Amniotic epithelial cell (primary cell): ENCODE data around the gene SYNCRIP.
"Not testable (repeated sequence)": the region's sequence is repeated elsewhere in the genome, so short reads cannot be mapped to it uniquely, and the experiment has no call there.

Source experiments
- DNase-seq: peaks from one replicate; pipeline ENCODE4 v3.0.0-alpha.2; 2010; ENCODE audit warnings: low read depth

The SYNCRIP gene

DNA sequence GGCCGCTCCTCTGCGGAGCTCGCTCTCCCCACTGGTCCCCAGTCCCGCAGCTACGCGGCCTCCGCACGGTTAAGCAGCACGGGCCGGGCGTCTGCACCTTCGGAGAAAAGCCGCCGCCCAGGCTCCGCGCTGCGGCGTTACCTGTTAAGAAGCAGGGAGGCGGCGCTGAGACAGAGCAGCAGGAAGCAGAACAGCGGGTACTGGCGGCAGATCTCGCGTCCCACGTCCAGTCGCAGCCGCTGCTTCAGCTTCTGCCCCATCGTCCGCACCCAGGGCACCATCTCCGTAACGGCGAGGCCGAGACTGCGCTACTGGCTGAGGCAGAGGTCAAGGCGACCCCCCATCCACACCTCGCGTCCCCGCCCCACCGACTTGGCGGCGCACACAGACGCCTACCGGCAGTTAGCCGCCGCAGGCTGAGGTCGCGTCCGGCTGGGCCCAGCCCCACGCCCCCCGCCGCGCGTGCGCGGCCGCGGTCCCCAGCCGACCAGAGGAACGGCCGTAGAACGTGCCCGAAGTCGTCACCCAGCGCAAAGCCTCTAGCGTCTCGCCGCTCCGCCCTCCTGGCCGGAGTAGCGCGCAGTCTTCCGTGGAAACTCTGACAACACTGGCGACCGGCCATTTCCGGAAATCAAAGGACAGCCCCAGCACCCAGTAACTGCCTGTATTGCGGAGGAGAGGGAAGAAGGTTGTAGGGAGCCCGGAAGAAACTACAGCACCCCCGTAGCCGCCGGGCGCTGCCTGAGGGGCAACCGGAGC lies 49.1 kb downstream of the SYNCRIP start, which contains the start of gene SNX14:
TSS of gene SNX14 (minus strand) at position 421 of the 759 bp plus-strand sequence. CDS start at position 281, 140 bp downstream.
- DNase-seq: peak; percentile 91

DNA sequence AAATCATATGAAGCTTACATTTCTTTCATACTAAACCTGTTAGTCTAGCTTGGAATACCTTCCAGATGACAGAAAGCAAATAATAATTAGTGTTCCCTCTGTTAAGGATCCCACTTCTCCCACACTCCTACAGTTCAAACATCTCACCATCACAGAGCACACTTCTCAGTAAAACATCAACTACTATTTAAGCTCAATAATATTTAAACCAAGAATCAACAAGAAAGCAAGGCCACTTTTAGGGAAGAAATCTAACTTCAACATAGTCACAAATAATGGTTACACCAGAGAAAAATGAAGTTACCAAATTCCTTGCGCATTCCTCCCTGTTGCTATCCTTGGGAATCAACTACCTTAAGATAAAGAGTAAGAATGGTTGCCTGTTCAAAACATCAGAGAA lies 50.7 kb downstream of the SYNCRIP start:
- no peak for DNase-seq

DNA sequence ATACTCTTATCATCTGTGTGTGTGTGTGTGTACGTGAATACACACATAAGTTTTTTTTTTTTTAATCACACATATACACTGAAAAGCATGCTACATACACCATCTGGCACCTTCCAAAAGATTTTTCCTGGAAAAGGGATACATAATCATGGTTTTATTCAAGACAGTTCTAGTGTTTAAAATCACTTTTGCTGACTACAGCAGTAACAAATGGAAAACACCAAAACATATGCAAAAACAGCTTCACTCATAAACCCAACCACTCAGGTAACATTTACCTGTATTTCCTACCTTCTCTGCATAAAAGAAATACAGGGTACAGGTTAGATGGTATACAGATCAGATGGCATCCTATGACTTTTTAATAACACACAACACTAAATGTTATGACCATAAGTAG lies 51.5 kb downstream of the SYNCRIP start:
- no peak for DNase-seq

DNA sequence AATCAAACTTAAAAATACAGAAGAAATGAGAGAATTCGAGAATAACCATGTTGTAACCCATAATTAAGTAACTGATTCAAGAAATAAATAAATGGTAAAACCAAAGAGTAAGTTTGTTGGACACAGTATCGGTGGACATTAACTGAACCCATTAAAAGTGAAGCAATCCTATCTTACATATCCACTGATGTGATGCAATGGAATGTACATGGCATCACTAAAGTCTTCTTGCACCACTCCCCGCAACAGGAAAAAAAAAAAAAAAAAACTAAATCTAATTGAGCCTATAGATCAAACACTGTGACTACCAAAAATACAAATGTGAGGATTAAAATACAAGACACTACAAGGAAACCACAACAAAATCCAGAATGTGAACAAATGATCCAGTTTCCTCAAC lies 56.9 kb downstream of the SYNCRIP start:
- peak; percentile 70 for DNase-seq

DNA sequence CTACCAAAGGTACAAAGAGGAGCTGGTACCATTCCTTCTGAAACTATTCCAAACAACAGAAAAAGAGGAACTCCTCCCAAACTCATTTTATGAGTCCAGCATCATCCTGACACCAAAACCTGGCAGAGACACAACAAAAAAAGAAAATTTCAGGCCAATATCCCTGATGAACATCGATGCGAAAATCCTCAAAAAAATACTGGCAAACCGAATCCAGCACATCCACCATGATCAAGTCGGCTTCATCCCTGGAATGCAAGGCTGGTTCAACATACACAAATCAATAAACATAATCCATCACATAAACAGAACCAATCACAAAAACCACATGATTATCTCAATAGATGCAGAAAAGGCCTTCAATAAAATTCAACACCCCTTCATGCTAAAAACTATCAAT lies 59.9 kb downstream of the SYNCRIP start:
- not testable (repeated sequence) for DNase-seq

DNA sequence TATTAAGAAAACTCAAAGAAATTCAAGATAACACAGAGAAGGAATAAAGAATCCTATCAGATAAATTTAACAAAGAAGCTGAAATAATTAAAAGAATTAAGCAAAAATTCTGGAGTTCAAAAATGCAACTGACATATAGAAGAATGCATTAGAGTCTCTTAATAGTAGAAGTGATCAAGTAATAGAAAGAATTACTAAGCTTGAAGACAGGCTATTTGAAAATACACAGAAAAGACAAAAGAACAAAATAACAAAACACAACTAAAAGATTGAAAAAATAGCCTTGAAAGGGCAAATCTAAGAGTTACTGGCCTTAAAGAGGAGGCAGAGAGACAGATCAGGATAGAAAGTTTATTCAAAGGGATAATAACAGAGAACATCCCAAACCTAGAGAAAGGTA lies 61.1 kb downstream of the SYNCRIP start:
- no peak for DNase-seq

DNA sequence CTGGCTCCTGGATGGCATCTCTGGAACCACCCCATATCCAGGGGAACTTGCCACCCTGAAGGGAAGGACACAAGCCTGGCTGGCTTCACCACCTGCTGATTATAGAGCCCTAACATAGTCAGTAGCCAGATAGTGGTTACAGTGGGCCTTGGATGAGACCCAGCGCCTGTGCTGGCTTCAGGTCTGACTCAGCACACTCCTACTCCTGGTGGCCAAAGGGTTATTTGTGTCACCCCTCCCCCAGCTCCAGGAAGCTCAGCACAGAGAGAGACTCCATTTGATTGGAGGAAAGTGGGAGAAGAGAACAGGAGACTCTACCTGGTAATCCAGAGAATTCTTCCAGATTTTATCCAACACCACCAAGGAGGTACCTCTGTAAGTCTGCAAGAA lies 61.8 kb downstream of the SYNCRIP start:
- peak; percentile 82 for DNase-seq

DNA sequence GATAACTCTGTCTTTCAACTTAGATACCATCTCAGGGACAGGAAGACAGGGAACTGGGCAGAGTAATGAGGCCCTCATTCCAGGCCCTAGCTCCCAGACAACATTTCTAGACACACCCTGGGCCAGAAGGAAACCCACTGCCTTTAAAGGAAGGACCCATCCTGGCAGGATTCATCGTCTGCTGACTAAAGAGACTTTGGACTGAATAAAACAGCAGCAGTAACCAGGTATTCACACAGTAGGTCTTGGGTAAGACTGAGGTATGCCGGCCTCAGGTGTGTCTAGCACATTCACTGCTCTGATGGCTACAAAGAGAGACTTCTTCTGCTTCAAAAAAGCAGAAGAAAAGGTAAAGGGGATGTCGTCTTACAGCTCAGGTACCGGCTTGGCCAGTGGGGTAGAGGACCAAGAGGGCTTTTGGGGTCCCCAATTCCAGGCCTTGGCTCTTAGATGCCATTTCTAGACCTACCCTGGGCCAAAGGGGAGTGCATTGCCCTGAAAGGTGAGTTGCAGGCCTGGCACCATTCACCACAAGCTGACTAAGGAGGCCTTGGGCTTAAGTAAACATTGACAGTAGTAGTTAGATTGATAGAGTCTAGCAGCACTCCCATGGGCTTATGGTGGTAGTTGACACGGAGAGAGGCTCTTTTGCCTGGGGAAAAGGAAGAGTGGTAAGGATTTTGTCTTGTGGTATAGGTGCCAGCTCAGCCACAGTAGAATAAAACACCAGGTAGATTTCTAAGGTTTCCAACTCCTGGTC lies 62.4 kb downstream of the SYNCRIP start:
- peak; percentile 41 for DNase-seq

DNA sequence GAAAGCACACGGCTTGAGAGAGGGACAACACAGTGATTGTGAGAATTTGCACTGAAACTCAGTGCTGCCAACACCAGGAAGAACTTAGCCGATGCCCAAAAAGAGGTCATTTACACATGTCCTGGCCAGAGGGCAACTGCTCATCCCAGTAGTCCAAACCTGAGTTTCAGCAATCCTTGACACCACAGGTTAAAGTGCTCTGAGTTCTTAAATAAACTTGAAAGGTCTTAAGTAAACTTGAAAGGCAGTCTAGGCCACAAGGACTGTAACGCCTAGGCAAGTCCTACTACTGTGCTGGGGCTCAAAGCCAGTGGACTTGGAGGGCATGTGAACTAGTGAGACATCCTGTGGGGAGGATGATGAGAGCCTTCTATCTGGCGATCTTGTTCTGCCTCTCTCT lies 63.1 kb downstream of the SYNCRIP start:
- no peak for DNase-seq

DNA sequence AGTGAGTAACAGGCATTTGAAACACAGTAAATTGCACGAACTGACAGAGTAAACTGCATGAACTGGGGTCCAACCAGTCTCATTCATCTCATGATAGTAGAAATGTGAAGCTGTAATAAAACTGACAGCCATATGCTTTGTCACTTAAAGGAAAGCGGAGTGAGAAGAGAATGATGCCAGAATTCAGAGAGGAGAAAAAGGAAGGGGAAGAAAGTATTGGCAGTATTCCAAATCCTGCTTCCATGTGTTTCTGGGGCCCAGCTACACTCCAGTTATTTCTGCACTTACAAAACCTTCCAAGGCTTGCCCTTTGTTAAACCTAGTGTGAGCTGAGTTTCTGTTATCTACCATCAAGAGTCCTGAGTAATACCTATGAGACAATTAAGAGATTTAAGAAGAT lies 66.2 kb downstream of the SYNCRIP start:
- DNase-seq: no peak

DNA sequence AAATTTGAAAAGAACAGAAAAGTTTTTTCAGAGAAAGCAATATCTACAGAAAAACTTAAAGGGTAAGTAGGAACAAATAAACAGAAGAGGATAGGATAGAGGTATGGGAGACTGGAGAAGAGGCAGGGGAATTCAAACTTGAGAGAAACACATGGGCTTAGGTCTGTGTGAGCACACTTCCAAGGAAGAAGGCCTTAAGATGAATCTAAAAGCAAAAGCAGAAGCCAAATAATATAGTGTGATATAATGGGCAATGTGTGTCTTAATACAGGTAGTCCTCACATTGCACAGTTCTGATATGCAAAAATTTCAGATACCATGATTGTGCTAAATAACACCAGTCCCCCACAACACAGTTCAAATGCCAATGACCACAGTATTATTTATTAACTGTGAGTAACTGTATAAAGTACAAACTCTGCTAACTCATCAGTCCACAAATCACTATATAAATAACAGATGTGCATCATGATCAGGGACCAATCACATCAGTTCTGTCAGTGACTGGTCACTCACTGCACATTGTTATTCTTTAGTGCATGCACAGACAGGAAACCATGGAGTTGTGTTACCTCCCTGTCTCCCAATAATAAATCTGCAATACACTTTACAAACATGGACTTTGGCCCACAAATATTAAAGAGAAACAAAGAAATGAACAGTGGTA lies 67.6 kb downstream of the SYNCRIP start:
- DNase-seq: peak; percentile 12

DNA sequence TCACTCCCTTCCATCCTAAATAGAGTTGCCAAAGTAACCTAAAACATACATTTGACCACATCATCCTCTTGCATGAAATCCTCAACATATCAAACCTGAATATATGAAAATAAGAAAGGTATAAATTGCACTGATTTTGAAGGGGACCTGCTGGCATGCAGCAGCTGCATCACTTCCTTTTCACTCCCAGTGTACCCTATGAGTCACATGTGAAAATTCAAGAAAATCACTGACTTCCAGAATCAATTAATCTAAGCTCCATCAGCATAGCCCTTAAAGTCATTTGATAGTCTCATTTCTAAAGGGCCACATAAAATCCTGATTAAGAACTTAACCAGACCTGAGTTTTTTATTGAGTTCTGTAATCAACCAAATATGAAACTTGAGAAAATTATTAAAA lies 73.4 kb downstream of the SYNCRIP start:
- DNase-seq: no peak

DNA sequence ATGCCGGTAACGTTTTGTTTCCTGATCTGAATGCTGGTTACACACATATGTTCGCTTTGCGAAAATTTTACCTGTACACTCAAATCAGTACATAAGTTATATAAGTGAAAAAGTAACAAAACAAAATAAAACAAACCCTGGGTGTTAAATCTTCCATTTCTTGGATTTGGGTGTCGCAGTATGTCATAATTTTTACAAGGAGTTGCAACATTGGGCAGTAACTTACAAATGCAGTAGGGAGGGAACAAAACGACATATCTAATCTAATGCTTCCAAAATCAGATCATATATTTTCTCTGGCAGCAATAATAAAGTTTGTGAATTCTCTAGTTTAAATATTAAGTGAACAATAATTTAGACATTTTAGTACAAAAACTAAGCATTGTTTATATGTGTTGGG lies 74.3 kb downstream of the SYNCRIP start:
- DNase-seq: no peak

DNA sequence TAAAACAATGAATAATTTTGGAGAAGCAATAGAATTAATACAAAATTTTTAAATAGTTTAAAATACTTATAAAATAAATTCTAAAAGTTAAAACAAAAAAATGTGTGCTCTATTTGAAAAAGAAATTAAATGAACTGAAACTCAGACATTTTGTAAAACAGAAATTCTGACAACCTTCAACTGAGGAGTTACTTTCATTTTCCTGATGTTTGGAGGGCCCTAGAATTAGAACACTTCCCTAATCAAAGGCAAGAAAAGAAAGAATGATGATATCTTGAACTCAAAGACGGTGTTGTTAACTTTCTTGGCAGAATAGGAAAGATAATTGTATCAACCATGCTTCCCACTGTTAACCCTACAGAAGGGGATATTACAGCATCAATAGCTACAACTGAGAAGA lies 77.0 kb downstream of the SYNCRIP start:
- no peak for DNase-seq

DNA sequence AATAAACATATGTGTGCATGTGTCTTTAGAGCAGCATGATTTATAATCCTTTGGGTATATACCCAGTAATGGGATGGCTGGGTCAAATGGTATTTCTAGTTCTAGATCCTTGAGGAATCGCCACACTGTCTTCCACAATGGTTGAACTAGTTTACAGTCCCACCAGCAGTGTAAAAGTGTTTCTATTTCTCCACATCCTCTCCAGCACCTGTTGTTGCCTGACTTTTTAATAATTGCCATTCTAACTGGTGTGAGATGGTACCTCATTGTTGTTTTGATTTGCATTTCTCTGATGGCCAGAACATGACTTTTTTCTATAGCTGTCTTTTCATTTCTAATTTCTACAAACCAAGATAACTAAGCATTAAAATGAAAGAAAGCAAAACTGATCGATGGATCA lies 78.5 kb downstream of the SYNCRIP start:
- DNase-seq: not testable (repeated sequence)
